Right lobe of liver (tissue), 6 donors: ENCODE measurements around the gene PPTC7. TPM values are rescaled to one million over a fixed set of nuclear protein-coding genes. Genes with fewer than 3 reads are reported as not detected.

Experiments
- ATAC-seq, 4 donors: fragments of 200-7000 bp; cut with Tn5 transposase; one replicate each; pipeline ENCODE4 v1.9.1; 2020; ENCODE audit warnings: mild to moderate bottlenecking in 4 of 4, moderate library complexity in 4 of 4
- DNase-seq, 3 donors: peaks; one replicate each; pipeline ENCODE4 v3.0.0-alpha.2; 2020
- H3K27ac ChIP-seq, 3 donors: fragments of 200-600 bp; one replicate each; pipeline ENCODE4 v1.8.0; 2022
- H3K27me3 ChIP-seq, 2 donors: fragments of 200-600 bp; one replicate each; pipeline ENCODE4 v1.8.0; 2022
- H3K36me3 ChIP-seq, 4 donors: fragments of 200-600 bp; sonication (generic) in 1 of 4; one replicate each; pipeline versions ENCODE4 v1.5.1 to v1.8.0; 2017 to 2022; ENCODE audit warnings: control low read depth in 1 of 4
- H3K4me1 ChIP-seq, 4 donors: fragments of 200-600 bp; sonication (generic) in 1 of 4; one replicate each; pipeline versions ENCODE4 v1.5.1 to v1.8.0; 2017 to 2022; ENCODE audit warnings: control low read depth in 1 of 4
- H3K4me3 ChIP-seq, 3 donors: fragments of 200-600 bp; one replicate each; pipeline ENCODE4 v1.8.0; 2022
- H3K9me3 ChIP-seq, 4 donors: fragments of 200-600 bp; sonication (generic) in 1 of 4; one replicate each; pipeline versions ENCODE4 v1.5.1 to v1.8.0; 2017 to 2022; ENCODE audit warnings: control low read depth in 1 of 4
- CTCF ChIP-seq, 4 donors: fragments of 200-600 bp in 3 of 4; fragments of 450-650 bp in 1 of 4; IDR thresholded peaks; one replicate each; pipeline versions ENCODE4 v1.5.1 to v1.8.0; 2016 to 2022; ENCODE audit warnings: antibody characterized with exemption in 4 of 4, mild to moderate bottlenecking in 2 of 4
- POLR2A ChIP-seq: fragments of 450-650 bp; IDR thresholded peaks from one replicate; pipeline ENCODE4 v1.6.1; 2017; ENCODE audit warnings: antibody characterized with exemption, mild to moderate bottlenecking
- WGBS: methylation state at CpG from one replicate; pipeline ENCODE4 v1.1.6; 2018; ENCODE audit warnings: low coverage, low lambda C conversion rate; ENCODE audit not compliant: insufficient coverage; ENCODE audit errors: missing lambda C conversion rate; 5-methylcytosine and 5-hydroxymethylcytosine counted together
- intact Hi-C, 2 donors: fragments of 100-400 bp; cut with DNase I; formaldehyde crosslinking; loops; one replicate each; pipeline versions ENCODE4 v1.11.2 to v1.14.1; 2022
- total RNA-seq, 6 experiments: library from RNA; depleted of rRNA in 2 of 6; stranded (reverse); fragments of >200 nt in 2 of 6; fragmentation: NEBNext Ultra II Directional in 3 of 6; extraction: Animal tissue kit (Norgen Biotek cat#: 25700) in 3 of 6; gene quantifications; one replicate each; pipeline versions ENCODE4 v1.1.0 to v1.2.4, GENCODE V29; 2016 to 2023
- donor health status: DM: no; HTN: yes; CAD: no.
- donor health status: DM: no; HTN: no; CAD: no.
- donor health status: DM: no; HTN: no; CAD: no.
- donor health status: DM: no; HTN: yes; CAD: no.
- donor health status: DM: no; HTN: yes; CAD: no.

The PPTC7 gene
- total RNA-seq, 6 experiments from 2014 or later = 6.3 to 15.0 (median 11.5) TPM

DNA sequence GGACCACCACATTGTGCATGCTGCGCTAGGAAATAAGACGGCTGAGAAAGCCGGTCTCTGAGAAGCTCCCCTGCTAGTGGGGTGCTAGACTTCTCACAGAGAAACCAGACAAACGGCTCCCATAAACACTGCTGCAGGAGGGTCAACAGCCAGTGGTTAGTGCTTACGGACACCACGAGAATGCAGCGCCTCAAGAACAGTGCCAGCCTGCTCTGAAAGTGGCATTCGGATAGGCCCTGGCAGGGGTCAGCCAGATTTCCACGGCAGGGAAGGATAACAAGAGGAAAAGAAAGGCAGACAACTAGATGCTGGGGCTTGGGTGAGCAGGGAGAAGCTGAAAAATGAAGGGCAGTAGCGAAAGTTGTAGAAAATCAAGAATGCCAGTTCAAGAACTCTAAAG is 26.4 kb downstream of the PPTC7 start:
- ATAC-seq = peak in 3 of 4 donors; percentile 8 to 12 (median 11)
- WGBS = 69% methylated on average over 10 of the region's 10 CpGs
- no peaks in the 10 kb centered on the region for H3K9me3 ChIP-seq
- no peak for TF ChIP-seq POLR2A
- no peak for TF ChIP-seq CTCF (IDR thresholded peaks at IDR 0.05)
- peaks cover 0 to 33% (median 8%) of the 10 kb centered on the region in 4 donors for H3K4me1 ChIP-seq
- no peak overlapping the region for H3K27ac ChIP-seq
- no peaks in the 10 kb centered on the region for H3K27me3 ChIP-seq
- intact Hi-C loops = no loop called here
- H3K4me3 ChIP-seq = no peak overlapping the region
- H3K36me3 ChIP-seq = no peaks in the 10 kb centered on the region
- DNase-seq = no peak

DNA sequence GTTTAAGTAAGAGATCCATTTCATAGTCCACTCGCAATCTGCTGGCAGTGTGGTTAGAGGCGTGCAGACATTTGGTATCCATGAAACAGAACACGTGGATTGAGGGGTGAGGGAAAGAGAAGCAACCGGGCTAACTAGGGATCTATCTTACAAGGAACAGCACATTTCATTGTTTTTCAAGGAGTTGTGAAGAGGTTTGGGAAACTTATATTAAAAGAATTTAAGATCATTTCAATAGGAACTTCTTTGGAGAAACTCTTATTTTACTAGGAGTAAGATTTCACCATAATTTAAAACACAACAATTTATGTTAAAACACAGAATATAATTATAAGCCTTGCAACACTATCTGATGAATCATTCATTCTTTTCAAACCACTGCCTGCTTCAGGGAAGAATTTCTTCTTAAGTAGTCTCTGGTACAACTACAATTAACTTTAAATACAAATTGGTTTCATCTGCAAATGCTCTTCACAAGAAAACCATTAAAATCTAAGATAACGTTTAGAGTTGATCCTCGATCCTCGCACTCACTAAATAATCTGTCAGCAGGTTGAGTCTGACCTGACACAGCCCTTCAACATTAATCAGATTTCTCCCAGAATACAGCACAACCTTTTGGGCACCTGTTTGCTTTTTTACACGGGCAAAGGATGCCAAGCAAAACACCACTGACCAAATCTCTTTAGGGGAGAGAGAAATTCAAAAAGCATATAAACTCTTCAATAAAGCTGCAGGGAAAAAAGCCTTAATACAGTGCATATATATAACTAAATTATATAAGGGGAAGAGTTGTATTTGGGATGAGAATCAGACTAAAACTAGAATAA is 27.3 kb downstream of the PPTC7 start:
- Histone ChIP-seq H3K9me3 (no peaks in the 10 kb centered on the region), H3K4me1 (peaks cover 0 to 40% (median 12%) of the 10 kb centered on the region in 4 donors), H3K4me3 (no peak overlapping the region), H3K27me3 (no peaks in the 10 kb centered on the region), H3K36me3 (no peaks in the 10 kb centered on the region), H3K27ac (no peak overlapping the region)
- DNase-seq (no peak), ATAC-seq (peak; percentile 23 to 46 (median 32))
- no peak for TF ChIP-seq POLR2A
- intact Hi-C loops = no loop called here
- 21% methylated on average over 8 of the region's 8 CpGs for WGBS

GRCh38 chr12:110554184-110554583 is 28.9 kb downstream of the PPTC7 start:
- WGBS = 65% methylated on average over 2 of the region's 3 CpGs
- no peak overlapping the region for H3K27ac ChIP-seq
- H3K4me1 ChIP-seq = peaks cover 0 to 56% (median 21%) of the 10 kb centered on the region in 4 donors
- no peaks in the 10 kb centered on the region for H3K36me3 ChIP-seq
- TF ChIP-seq POLR2A = no peak
- TF ChIP-seq CTCF (IDR thresholded peaks at IDR 0.05) = no peak
- H3K4me3 ChIP-seq = no peak overlapping the region
- intact Hi-C loops = loop anchor here in 1 of 2 donors (5.0 kb wide), 1 partner anchor 48 kb away; no protein-coding TSS in a partner anchor
- ATAC-seq (no peak), DNase-seq (no peak)
- no peaks in the 10 kb centered on the region for H3K9me3 ChIP-seq
- no peaks in the 10 kb centered on the region for H3K27me3 ChIP-seq

- no peaks in the 10 kb centered on the region for H3K9me3 ChIP-seq
- DNase-seq = no peak
- H3K27me3 ChIP-seq = no peaks in the 10 kb centered on the region
- peak; percentile 64 to 70 (median 66) for ATAC-seq
- 50% methylated on average over 4 of the region's 4 CpGs for WGBS
- H3K27ac ChIP-seq = peak overlapping the region in 2 of 3 donors; percentile 12 to 80
- no peak for TF ChIP-seq POLR2A
- no peak for TF ChIP-seq CTCF (IDR thresholded peaks at IDR 0.05)
- H3K36me3 ChIP-seq = no peaks in the 10 kb centered on the region
- H3K4me1 ChIP-seq = peaks cover 0 to 56% (median 20%) of the 10 kb centered on the region in 4 donors
- no peak overlapping the region for H3K4me3 ChIP-seq
- intact Hi-C loops = loop anchor here in 1 of 2 donors (5.0 kb wide), 1 partner anchor 51 kb away; no protein-coding TSS in a partner anchor
These were observed 32.1 kb downstream of the PPTC7 start for GRCh38 chr12:110550981-110551380.

GRCh38 chr12:110549716-110550115 is 33.4 kb downstream of the PPTC7 start:
- H3K27ac ChIP-seq = peak overlapping the region in 2 of 3 donors; percentile 11 to 80
- H3K36me3 ChIP-seq = peaks cover 0 to 3% (median 0%) of the 10 kb centered on the region in 4 donors
- no peaks in the 10 kb centered on the region for H3K9me3 ChIP-seq
- H3K27me3 ChIP-seq = no peaks in the 10 kb centered on the region
- peaks cover 0 to 43% (median 18%) of the 10 kb centered on the region in 4 donors for H3K4me1 ChIP-seq
- DNase-seq = no peak
- WGBS = 40% methylated on average over 2 of the region's 2 CpGs
- ATAC-seq = no peak
- H3K4me3 ChIP-seq = no peak overlapping the region
- TF ChIP-seq POLR2A = no peak
- no peak for TF ChIP-seq CTCF (IDR thresholded peaks at IDR 0.05)
- intact Hi-C loops = loop anchor here in 1 of 2 donors (5.0 kb wide), 1 partner anchor 53 kb away; no protein-coding TSS in a partner anchor
